Endometrium (tissue), 2 donors: ENCODE measurements around the gene XRN1.
"Not testable (repeated sequence)": the region's sequence is repeated elsewhere in the genome, so short reads cannot be mapped to it uniquely, and the experiment has no call there.

Source experiments
- FAIRE-seq: peaks from 2 replicates; lab custom pipeline; 2012; peaks lifted over from hg19 to GRCh38; lab: Jason Lieb, UNC
- donor health status: control.
- donor health status: control.

XRN1 gene

DNA sequence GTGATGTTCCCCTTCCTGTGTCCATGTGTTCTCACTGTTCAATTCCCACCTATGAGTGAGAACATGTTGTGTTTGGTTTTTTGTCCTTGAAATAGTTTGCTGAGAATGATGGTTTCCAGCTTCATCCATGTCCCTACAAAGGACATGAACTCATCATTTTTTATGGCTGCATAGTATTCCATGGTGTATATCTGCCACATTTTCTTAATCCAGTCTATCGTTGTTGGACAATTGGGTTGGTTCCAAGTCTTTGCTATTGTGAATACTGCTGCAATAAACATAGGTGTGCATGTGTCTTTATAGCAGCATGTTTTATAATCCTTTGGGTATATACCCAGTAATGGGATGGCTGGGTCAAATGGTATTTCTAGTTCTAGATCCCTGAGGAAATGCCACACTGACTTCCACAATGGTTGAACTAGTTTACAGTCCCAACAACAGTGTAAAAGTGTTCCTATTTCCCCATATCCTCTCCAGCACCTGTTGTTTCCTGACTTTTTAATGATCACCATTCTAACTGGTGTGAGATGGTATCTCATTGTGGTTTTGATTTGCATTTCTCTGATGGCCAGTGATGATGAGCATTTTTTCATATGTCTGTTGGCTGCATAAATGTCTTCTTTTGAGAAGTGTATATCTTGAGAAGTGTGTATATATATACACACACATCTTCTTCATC lies 123.4 kb downstream of the XRN1 start:
- FAIRE-seq, result not testable (repeated sequence)

GRCh38 chr3:142319912-142320311 lies 127.9 kb downstream of the XRN1 start:
- FAIRE-seq, result no peak

- FAIRE-seq, result no peak
Measured at GRCh38 chr3:142319094-142319493, 128.7 kb downstream of the XRN1 start.

DNA sequence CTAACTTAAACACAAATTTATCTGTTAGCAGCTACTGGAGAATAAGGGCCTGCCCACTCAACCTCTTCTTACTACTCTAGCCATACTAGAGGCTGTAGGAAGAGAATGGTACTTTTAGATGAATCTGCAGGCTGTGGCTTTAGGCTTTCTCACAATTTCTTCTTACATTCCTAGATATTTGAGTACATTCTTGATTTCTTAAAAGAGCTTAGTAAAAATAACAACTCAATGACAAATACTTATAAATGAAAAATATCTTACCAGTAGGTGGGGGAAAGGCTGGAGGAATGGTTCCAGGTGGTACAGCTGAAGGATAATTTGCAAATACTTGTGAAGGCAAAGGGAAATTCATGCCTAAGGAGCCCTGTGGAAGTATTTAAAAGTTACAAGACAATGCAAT lies 129.5 kb downstream of the XRN1 start:
- FAIRE-seq, result no peak

DNA sequence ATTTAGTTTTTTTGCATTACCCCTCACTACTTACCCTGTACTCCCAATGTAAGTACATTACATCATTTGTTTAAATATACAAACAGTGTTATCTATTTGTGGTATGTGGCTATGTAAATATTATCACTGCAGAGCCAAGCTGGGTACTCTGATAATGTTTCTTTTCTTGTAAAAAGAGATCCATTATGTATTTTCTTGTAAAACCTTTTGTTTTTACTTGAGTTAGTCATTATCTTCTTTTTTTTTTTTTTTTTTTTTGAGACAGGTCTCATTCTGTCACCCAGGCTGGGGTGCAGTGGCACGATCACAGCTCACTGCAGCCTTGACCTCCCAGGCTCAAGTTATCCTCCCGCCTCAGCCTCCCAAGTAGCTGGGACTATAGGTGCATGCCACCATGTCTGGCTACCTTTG lies 131.9 kb downstream of the XRN1 start:
- FAIRE-seq, result not testable (repeated sequence)

GRCh38 chr3:142315083-142315482 lies 132.8 kb downstream of the XRN1 start:
- no peak for FAIRE-seq

DNA sequence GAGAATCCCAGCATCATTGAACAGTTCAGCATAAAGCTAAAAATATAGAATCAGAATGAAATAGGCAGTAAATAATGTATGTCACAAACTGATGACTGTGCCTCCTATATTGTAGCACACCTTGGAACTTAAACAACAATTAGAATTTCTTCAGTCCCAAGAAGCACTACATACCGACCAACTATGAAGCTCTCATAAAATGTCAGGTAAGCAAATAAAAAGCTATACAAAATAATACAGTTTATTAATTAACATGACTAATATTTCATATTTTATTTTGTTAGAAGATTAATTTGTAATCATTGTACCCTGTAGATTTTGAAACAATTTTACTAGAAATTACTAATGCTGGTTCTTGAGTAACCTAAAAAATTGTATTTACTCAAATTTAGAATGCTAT lies 137.4 kb downstream of the XRN1 start:
- FAIRE-seq, result no peak

GRCh38 chr3:142302847-142303246 lies 145.0 kb downstream of the XRN1 start:
- not testable (repeated sequence) for FAIRE-seq

DNA sequence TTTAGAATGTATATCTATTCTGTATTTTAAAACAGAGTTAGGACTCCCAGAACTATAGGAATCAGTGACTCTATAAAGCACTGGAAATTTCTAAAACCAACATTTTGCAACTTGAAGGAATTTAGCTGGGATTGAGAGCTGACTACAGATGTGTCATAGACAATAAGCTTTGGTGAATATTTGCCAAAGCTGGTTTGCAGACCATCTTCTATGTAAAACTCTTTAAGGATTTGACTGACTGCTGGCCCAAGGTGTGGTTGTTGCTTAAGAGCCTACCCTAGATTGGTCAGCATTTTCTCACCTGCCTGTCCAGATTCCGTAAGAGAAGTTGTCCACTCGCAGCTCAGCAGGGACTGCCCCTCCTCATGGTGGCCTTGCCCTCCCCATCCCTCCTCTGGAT lies 149.2 kb downstream of the XRN1 start:
- no peak for FAIRE-seq

DNA sequence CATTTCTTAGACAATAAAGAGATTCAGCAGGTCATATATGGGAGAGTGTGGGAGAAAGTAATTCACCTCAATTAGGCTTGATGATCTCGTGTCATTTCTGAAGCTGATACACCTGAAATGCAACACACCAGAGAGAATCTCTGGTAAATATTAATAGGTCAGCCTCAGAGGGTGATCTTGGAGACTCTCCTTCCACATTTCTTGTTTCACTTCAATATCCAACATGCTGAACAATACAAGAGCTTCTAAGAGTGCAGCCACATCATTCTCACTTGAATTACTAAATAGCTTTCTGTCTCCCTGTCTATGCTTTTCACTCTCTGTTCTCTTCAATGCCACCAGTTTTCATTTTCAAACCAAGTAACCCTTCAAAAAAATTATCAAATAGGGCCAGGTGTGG lies 151.3 kb downstream of the XRN1 start:
- no peak for FAIRE-seq

DNA sequence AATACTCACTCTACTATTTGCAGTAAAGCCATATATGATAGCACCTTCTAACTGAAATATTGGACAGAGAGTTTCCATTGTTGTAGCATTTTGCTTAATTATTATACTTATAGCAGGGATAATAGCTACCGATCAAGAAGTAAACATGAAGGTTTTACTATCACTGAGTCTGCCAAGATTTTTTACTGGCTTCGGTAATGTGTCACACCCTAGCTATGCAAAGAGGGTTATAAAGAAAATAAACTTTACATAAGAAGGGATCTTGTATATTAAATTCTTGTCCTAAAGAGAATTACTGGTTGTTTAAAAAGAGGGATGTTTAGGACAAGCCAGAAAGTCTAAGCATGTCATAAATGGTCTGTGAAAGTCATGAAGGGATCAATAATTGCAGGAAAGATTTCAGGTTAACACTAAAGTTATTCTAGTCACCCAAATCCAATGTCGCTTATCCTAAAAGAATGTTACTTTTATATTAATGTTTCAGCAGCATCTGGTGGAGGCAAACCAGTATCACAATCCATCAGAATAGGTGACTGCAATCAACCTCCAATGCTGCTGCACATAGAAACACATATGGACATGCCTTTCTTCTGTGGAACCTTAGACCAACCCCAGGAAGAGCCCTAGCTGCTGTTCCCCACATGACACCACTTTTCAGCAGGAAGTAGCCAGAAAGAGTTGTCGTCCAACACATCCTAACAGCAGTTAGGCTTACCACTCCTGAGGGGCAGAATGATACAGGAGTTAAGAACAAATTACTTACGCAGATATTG lies 159.8 kb downstream of the XRN1 start:
- no peak for FAIRE-seq

- no peak for FAIRE-seq
Measured at GRCh38 chr3:142285083-142285517, 162.7 kb downstream of the XRN1 start.

DNA sequence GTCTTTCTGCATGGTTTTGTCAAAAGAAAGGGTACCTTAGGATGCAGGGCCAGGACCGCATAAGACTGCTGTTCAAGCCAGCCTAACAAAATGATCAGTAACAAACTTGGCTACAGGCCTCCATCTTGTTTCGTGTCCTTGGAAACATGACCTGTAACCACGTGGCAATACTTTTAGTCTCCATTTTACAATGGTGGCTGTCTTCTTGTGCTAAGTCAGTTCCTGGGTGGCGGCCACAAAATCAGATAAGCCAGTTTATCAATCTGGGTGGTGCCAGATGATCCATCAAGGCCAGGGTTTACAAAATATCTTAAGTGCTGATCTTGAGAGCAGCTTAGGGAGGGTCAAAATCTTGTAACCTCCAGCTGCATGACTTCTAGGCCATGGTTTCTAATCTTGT lies 165.3 kb downstream of the XRN1 start:
- FAIRE-seq, result no peak

GRCh38 chr3:142281474-142281873 lies 166.4 kb downstream of the XRN1 start:
- no peak for FAIRE-seq

GRCh38 chr3:142279965-142280590 lies 167.8 kb downstream of the XRN1 start:
- no peak for FAIRE-seq

DNA sequence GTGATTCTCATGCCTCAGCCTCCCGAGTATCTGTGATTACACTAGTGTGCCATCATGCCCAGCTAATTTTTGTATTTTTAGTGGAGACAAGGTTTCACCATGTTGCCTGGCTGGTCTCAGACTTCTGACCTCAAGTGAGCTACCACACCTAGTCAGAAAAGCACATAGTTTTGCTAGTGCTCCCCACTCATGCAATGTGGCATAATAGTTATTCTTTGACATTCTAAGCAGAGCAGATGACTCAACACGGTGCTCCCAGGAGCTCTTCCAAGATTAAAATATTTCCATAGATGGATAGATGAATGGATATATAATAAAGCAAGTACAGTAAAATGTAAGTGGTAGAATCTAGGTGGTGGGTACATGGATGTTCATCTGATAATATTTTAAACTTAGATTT lies 169.4 kb downstream of the XRN1 start:
- FAIRE-seq, result no peak

DNA sequence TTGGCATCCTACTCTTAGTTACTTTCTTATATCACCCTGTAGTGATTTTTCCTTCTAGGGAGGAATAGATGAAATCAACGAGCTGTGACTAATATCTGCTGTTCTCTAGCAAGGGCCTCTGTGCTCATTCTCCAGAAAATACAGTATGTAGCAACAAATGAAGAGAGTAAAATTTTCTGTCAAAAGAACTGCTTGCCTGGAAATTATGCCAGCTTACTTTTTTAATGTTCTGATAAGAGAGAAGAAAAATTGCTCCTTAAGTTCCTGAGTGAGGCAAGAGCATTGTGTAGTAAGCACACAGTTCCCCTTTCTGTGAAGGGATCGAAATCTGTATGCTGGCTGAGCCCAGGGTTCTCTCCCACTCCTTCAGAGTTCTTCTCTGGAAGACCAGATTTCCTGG lies 171.1 kb downstream of the XRN1 start:
- FAIRE-seq, result no peak

DNA sequence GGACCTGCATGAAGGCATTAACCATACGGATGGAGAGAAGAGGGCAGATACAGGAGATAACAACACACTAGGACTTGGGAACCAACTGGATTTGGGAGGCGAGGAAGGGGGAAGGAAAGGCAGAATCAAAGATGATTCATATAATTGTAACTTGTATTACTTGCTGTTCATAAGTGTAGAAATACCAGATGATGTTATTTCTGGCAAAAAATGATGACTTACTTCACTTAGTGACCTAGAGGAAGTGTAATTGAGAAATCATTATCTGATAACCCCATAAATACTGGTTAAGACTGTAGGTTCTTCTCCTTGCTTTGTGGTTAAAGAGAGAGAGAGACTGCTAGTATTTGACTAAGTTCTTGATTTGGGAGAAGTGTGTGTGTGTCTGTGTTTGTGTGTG lies 172.0 kb downstream of the XRN1 start:
- FAIRE-seq, result no peak

DNA sequence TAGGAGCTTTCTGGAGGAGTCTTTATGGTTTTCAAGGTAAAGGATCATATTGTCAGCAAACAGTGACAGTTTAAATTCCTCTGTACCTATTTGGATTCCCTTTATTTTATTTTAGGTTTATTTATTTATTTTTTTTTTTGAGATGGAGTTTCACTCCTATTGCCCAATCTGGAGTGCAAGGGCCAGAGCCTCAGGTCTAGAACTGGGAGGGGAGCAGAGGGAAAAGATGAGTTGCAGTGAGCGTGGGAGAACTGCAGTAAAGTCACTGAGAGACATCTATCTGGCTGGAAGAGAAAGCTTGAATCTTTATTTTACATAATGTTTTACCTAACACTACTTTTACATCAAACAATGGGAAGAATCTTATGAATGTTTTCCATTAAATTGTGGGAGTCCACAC lies 172.9 kb downstream of the XRN1 start:
- no peak for FAIRE-seq

- no peak for FAIRE-seq
Measured at GRCh38 chr3:142273501-142273900, 174.3 kb downstream of the XRN1 start.

GRCh38 chr3:142272200-142272891 lies 175.5 kb downstream of the XRN1 start:
- FAIRE-seq, result no peak

DNA sequence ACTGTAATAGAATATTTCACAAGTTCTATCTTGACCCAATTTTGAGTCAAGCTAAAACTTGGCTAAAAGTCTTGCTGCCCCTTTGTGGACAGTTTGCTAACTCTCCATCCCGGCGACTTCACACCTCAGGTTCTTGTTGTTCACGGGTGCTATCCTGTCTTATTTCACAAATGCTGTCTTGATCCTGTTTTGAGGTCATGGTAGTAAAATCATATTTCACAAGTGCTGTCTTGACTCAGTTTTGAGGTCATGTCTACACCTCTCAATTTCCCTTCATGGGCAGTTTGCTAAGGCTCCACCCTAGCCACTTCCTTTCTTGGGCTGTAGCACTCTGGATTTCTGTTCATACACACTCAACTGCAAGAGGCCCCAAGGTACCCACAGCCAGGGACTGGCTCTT lies 177.4 kb downstream of the XRN1 start:
- no peak for FAIRE-seq

DNA sequence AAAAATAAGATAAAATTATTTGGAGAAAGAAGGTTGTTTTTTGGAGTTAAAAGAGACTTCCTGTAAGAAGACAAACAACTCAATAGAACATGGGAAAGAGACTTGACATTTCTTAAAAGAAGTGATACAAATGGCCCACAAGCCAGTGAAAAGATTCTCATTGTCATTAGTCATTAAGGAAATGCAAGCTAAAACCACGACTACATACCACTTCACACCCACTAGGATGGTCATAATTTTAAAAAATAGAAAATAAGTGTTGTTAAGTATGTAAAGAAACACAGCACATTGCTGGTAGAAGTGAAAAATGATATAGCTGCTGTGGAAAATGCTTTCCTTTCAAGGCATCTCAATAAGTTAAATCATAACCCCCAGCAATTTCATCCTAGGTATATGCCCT lies 178.1 kb downstream of the XRN1 start:
- FAIRE-seq, result no peak
